Measurements from ENCODE around the gene TMC8. TPM values are rescaled to one million over a fixed set of nuclear protein-coding genes. Genes with fewer than 3 reads are reported as not detected.
"Not testable (repeated sequence)": the region's sequence is repeated elsewhere in the genome, so short reads cannot be mapped to it uniquely, and the experiment has no call there.

The TMC8 gene
- polyA plus RNA-seq (ENCODE audit: insufficient read length): 1.4 TPM
- long read RNA-seq, donor 1: 0 reads
- long read RNA-seq, donor 2: 0 reads
- long read RNA-seq, donor 3: 0 reads
- long read RNA-seq, donor 4: 0 reads
- long read RNA-seq, donor 5: 0 reads
- long read RNA-seq, donor 6: 0 reads
- long read RNA-seq, donor 7: 0 reads
- long read RNA-seq, donor 8: 0 reads

- no peak for DNase-seq
Measured at GRCh38 chr17:78130437-78131101, at the start of gene TMC8. TMC8 (plus strand) TSS chr17:78130771; CDS start chr17:78131589, 818 bp downstream.

- DNase-seq: no peak
Measured at GRCh38 chr17:78081551-78081950, 49.0 kb upstream of the TMC8 start.

GRCh38 chr17:78082355-78082872 lies 48.2 kb upstream of the TMC8 start:
- DNase-seq: not testable (repeated sequence)

- no peak for DNase-seq
Measured at GRCh38 chr17:78082988-78083387, 47.6 kb upstream of the TMC8 start.

GRCh38 chr17:78086740-78087139 lies 43.8 kb upstream of the TMC8 start:
- DNase-seq: no peak

GRCh38 chr17:78088529-78088928 lies 42.0 kb upstream of the TMC8 start:
- no peak for DNase-seq

GRCh38 chr17:78089576-78090281 lies 40.8 kb upstream of the TMC8 start:
- DNase-seq: no peak

GRCh38 chr17:78092794-78093324 lies 37.7 kb upstream of the TMC8 start:
- DNase-seq: no peak

- DNase-seq: no peak
Measured at GRCh38 chr17:78095035-78095434, 35.5 kb upstream of the TMC8 start.

- no peak for DNase-seq
Measured at GRCh38 chr17:78096093-78096492, 34.5 kb upstream of the TMC8 start.

GRCh38 chr17:78101112-78101511 lies 29.5 kb upstream of the TMC8 start:
- no peak for DNase-seq

GRCh38 chr17:78101542-78101941 lies 29.0 kb upstream of the TMC8 start:
- DNase-seq: no peak

GRCh38 chr17:78103311-78103710 lies 27.3 kb upstream of the TMC8 start:
- DNase-seq: no peak

GRCh38 chr17:78104540-78104941 lies 26.0 kb upstream of the TMC8 start:
- DNase-seq: no peak

- no peak for DNase-seq
Measured at GRCh38 chr17:78105101-78105500, 25.5 kb upstream of the TMC8 start.

GRCh38 chr17:78105551-78105950 lies 25.0 kb upstream of the TMC8 start:
- no peak for DNase-seq

GRCh38 chr17:78106211-78106610 lies 24.4 kb upstream of the TMC8 start:
- no peak for DNase-seq

GRCh38 chr17:78107457-78107856 lies 23.1 kb upstream of the TMC8 start:
- no peak for DNase-seq

- no peak for DNase-seq
Measured at GRCh38 chr17:78107976-78108725, 22.4 kb upstream of the TMC8 start.

GRCh38 chr17:78108726-78109488 lies 21.7 kb upstream of the TMC8 start:
- no peak for DNase-seq

- DNase-seq: no peak
Measured at GRCh38 chr17:78109489-78109761, 21.1 kb upstream of the TMC8 start.

Measured in left kidney (tissue), 8 donors.